ENCODE measurements around the gene SAV1.

DNA sequence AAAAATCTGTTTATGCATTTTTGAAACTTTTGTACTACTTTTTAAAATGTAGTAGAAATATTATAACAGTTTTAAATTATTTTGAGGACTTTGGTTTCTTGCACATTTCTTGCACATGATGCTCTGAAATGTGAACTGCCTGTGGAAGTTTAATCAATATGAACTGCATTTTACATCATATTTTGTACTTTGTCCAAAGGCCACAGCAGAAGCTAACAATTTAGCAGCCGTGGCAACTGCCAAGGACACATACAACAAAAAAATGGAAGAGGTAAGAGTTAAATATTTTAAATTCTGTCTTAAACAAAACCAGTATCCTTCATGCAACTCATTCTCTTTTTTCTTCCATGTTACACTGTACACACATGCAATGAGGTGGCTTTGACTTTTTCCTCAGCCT lies 45.1 kb downstream of the SAV1 start:
- no peak for TF ChIP-seq EZH2 (IDR thresholded peaks at IDR 0.05; ENCODE audit: borderline replicate concordance, low read depth, low read length, severe bottlenecking)
- TF ChIP-seq, protein P1, sequence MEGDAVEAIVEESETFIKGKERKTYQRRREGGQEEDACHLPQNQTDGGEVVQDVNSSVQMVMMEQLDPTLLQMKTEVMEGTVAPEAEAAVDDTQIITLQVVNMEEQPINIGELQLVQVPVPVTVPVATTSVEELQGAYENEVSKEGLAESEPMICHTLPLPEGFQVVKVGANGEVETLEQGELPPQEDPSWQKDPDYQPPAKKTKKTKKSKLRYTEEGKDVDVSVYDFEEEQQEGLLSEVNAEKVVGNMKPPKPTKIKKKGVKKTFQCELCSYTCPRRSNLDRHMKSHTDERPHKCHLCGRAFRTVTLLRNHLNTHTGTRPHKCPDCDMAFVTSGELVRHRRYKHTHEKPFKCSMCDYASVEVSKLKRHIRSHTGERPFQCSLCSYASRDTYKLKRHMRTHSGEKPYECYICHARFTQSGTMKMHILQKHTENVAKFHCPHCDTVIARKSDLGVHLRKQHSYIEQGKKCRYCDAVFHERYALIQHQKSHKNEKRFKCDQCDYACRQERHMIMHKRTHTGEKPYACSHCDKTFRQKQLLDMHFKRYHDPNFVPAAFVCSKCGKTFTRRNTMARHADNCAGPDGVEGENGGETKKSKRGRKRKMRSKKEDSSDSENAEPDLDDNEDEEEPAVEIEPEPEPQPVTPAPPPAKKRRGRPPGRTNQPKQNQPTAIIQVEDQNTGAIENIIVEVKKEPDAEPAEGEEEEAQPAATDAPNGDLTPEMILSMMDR (IDR thresholded peaks at IDR 0.05; ENCODE audit: borderline replicate concordance, extremely low read depth, low read length, poor library complexity, severe bottlenecking), result no peak

Measured in DND-41 (cell line).